Raji (cell line): Measurements from ENCODE around the gene TMEM121.

Experiments
- POLR2A ChIP-seq: IDR thresholded peaks from 2 replicates; pipeline ENCODE4 v1.6.1; 2011; ENCODE audit warnings: low read depth, low read length, control low read depth; ENCODE audit not compliant: insufficient read depth

TMEM121 gene

DNA sequence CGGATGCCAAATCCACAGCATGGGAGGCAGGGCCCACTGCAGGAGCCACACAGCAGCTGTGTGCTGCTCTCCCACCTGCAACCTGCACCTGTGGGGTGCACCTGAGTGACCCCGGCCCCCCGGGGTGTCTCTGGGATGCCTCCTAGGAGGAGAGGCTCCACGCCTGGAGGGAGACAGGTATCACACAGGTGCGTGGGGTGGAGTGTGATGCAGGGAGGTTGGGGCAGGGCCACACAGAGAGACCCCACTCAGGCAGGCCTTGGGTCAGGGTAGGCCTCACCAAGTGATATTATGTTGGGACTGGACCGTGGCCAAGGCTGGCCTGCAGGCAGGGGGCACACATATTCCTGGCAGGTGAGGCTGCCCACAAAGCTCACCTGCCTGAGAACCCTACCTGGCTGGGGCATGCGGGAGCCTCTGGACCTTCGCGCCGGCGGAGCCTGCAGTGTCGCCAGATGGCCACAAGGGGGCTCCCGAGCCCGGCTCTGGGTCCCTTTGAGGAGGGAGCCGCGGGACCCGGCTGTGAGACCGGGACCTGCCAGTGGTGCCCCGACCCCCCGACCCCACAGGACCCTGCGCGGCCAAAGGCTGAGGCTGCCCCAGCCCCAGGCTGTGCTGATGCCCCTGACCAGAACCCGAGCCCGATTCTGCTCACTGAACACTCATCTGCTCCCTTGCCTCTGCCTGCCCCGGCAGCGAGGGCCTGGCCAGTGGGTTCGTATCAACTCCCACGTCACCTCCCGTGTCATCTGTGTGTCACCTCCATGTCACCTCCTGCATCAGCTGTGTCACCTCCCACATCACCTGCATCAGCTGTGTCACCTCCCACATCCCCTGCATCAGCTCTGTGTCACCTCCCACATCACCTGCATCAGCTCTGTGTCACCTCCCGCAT is 11.4 kb downstream of the TMEM121 start:
- TF ChIP-seq POLR2A: no peak

DNA sequence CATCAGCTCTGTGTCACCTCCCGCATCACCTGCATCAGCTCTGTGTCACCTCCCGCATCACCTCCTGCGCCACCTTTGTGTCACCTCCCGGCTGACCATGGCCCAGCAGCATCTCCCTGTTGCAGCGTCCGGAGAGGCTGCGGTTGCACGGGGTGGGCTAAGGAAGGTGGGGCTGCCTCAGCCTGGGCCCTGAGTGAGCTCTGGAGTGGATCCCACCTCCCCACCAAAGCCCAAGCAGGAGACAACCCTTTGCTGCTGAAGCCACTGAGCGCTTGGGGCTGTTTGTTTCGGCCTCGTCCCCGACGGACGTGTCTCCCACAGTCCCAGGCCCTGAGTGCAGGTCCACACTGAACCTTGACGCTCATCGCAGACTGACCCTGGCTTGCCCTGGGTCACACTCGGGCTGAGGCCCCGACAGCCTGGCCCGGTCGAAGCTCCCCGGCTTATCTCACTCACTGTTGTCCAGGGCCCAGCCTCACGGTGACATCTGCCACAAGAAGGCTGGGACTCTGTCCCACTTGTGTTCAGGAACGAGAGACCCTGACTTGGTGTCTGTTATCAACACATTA is 12.2 kb downstream of the TMEM121 start:
- no peak for TF ChIP-seq POLR2A

DNA sequence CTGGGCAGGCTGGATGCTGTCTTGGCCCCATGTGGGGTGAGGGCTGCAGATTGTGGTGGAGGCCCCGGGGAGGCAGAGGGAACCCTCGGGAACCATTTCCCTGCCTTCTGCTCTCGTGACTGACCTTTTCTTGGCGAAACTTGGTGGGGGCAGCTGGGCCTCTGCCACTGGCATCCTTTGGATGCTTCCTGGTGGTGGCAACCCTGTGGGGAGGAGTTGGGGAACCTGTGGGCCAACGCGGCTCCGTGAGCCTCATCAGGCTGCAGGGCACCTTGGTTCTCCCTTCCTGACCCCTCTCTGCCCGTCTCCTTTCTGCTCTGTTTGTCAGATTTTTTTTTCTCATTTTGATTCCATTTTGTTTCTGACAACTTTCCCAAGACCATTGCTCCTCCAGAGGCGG is 14.4 kb downstream of the TMEM121 start:
- TF ChIP-seq POLR2A: no peak

DNA sequence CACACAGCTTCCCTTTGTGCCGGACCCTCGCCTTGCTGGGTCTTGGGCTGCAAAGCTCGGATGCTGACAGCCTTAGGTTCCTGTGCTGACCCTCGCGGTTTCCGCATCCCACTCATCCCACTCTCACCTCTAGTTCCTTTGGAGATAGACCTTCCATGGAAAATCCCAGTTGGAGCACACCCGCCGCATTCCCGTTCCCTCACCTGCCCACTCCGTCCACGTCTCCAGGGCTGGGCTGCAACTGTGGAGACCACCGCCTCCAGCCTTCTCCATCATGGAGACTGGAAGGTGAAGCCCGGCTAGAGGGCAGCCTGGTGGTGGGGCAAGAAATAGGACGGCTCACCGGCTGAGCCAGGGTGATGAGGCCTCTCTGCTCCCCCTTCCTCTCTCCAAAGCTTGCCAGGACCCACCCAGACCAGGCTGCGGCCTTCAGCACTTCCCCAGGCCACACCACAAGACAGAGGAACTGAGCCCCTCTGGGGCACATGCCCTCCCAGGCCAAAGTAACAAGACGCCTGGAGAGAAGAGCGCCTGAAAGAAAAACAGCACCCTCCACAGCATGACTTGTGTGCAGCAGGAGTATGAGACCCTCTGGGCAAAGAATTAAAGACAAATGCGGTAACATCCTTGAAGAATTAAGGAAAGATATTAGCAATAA is 15.0 kb downstream of the TMEM121 start:
- TF ChIP-seq POLR2A: no peak

DNA sequence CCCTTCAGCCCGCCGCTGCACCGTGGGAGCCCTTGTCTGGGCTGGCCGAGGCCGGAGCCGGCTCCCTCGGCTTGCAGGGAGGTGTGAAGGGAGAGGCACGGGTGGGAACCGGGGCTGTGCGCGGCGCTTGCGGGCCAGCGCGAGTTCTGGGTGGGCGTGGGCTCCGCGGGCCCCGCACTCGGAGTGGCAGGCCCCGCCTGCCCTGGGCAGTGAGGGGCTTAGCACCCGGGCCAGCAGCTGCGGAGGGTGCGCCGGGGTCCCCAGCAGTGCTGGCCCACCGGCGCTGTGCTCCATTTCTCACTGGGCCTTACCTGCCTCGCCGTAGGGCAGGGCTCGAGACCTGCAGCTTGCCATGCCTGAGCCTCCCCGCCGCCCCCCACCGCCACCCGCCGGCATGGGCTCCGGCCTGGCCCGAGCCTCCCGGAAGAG is 21.4 kb downstream of the TMEM121 start:
- TF ChIP-seq POLR2A: no peak

DNA sequence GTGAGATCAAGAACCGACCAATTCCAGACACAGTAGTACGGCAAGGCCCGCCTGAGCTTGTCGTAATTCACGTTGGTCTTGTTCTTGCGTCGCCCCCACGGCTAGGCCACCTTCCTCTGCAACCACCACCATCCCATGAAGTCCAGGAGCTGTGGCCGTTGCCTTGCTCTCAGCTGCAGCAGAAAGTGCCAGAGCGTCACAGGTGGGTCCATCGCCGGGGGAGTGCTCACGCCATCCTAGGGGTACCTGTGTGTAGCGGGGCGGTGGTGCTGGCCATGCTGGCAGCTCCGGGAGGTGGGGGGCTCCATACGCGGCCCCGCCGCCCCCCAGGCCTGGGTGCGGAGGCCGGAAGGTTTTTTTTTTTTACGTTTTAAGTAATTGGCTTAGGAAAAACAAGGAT is 23.1 kb downstream of the TMEM121 start:
- TF ChIP-seq POLR2A: no peak

DNA sequence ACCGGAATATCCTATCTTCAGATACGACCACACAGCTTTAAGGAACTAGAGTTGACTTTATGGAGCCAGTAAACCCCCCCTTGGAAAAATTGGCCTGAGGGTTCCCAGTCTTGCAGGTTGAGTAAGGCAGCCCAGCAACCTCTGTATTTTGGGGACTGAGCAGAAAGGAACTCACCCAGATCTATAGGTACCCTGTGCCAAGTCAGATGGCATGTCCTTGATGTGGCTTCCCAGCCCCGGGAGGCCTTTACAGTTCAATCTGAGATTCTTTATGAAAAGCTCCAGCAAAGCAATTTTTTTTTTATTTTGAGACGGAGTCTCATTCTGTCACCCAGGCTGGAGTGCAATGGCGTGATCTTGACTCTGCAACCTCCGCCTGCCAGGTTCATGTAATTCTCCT is 27.6 kb downstream of the TMEM121 start:
- TF ChIP-seq POLR2A: no peak

DNA sequence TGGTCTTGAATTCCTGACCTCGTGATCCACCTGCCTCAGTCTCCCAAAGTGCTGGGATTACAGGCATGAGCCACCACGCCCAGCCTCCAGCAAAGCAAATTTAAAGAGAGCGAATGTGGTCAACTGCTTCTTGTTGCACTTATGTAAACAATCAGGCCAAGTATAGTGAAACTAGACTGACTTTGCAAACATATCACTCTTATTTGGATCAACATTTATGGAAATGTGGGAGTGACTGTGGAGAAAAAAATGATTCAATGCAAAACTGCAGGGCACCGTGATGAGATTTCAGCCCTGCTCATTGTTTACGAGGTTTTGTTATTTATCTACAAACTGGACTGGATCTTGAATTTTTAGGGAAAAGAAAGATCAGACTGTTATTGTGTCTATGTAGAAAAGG is 28.1 kb downstream of the TMEM121 start:
- no peak for TF ChIP-seq POLR2A

DNA sequence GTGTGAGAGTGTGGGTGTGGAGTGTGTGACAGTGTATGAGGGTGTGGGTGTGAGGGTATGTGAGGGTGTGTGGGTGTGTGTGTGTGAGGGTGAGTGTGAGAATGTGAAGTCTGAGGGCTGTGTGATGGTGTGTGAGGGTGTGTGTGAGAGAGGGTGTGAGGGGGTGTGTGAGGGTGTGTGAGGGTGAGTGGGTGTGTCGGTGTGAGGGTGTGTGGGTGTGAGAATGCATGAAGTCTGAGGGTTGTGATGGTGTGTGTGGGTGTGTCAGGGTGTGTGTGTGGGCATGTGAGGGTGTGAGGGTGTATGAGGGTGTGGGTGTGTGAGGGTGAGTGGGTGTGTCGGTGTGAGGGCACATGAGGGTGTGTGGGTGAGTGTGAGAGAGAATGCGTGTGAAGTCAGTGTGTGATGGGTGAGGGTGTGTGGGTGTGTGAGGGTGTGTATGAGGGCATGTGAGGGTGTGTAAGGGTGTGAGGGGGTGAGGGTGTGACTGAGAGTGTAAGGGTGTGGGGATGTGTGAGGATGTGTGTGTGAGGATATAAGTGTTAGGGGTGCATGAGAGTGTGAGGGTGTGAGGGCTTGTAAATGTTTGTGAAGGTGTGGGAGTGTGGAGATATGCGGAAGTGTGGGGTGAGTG is 36.4 kb downstream of the TMEM121 start:
- TF ChIP-seq POLR2A: no peak

DNA sequence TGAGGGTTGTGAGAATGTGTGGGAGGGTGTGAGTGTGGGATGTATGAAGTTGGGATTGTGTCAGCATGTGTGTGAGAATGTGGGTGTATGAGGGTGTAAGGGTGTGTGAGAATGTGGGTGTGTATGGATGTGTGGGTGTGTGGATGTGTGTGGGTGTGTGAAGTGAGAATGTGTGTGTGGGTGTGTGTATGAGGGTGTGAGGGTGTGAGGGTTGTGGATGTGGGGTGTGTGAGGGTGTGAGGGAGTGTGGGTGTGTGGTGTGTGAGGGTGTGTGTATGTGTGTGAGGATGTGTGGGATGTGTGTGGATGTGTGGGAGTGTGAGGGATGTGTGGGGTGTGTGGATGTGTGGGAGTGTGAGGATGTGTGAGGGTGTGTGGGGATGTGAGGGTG is 37.0 kb downstream of the TMEM121 start:
- TF ChIP-seq POLR2A: no peak

DNA sequence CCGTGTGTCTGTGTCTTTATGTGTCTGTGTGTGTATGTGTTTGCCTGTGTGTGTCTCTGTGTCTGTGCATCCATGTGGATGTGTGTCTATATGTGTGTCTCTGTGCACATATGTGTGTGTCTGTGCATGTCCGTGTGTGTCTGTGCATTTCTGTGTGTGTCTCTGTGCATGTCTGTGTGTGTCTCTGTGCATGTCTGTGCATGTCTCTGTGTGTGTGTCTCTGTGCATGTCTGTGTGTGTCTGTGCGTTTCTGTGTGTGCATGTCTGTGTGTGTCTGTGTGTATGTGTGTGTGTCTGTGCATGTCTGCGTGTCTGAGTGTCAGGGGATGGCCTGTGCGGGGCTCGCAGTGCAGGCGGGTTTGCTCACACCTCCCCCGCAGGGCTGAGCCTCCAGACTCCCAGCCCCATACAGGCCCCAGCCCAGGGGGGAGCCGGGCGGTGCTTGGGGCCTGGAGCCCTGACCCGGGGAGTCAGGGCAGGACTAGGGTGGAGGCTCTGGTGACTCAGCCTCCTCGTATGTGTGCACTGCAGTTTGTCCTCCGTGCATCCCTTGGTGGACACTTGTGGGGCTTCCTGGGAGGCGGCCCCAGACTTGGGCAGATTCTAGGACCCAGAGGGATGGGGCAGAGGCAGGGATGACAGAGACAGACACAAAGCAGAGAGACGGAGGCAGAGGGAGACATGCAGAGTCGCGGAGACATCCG is 41.9 kb downstream of the TMEM121 start:
- TF ChIP-seq POLR2A: peak; percentile 16; the same call in 1 of the 2 replicates

DNA sequence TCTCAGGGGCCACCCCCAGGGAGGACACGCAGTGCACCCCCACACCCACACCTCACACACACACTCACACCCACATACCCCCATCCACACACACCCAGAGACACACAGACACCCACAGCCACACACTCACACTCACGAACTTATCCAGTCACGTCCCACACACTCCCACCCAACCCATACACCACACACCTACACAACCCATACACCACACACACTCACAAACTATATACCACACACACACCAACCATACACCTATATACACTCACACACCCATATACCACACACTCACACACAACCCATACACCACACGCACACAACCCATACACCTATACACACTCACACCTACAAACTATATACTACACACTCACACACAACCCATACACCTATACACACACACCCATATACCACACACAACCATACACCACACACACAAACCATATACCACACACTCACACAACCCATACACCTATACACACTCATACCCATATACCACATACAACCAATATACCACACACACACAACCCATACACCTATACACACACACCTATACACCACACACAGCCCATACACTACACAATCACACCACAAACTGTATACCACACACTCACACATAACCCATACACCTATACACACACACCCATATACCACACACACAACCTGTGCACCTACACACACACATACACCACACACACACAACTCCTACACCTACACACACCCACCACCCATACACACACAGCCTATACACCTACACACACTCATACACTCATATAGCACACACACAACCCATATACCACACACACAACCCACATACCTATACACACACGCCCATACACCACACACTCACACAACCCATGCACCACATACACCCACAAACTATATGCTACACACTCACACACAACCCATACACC is 42.7 kb downstream of the TMEM121 start:
- TF ChIP-seq POLR2A: peak; percentile 16; the same call in 1 of the 2 replicates

DNA sequence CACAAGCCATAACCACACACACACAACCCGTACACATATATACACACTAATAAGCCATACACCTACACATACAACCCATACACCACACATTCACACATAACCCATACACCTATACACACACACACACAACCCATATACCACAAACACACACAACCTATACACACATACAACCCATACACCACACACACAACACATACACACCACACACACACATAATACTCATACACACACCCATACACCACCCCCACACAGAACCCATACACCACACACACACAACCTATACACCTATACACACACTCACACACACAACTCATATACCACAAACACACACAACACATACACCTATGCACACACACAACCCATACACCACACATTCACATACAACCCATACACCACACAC is 44.1 kb downstream of the TMEM121 start:
- no peak for TF ChIP-seq POLR2A

DNA sequence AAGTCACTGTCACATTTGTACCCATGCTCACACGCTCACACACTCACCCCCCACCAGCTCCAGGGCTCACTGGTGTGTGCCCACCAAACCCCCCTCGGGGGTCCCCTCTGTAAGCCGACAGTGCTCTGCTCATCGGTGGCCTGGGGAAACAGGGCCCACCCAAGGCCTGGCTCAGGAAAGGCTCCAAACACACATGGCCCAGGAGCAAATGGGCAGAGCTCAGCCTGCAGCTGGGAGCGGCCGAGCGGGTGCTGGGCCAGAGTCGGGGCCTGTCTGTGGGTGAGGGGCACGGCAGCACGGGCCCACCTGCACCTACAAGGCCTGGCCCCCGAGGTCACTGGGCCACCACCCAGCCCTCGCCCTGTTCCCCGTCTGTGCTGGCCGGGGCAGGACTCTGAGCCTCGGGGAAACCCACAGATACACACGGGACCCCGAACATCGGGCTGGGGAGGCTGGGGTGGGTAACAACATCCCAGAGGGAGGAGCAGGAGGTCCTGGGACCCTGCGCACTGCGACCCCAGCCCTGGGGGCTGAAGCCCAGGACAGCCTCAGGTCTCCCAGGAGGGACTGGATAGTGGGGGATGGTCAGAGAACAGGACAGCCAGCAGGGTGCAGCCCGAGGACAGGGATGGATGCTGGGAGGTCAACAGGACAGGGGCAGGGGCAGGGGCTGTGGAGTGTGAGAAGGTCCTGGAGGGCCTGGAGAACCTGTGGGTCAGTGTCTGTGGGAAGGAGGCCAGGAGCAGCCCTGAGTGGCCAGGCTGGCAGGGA is 45.0 kb downstream of the TMEM121 start:
- 0 out of 2 replicates have a peak, but pooled peaks have one; percentile 10 for TF ChIP-seq POLR2A
